HG03095 (cell line): ENCODE results near the gene CCDC175.

Experiments
- ATAC-seq: cut with Tn5 transposase; IDR thresholded peaks from one replicate; pipeline ENCODE4 v1.9.1; 2021; ENCODE audit warnings: moderate library complexity; ENCODE audit not compliant: unreplicated experiment

The CCDC175 gene

DNA sequence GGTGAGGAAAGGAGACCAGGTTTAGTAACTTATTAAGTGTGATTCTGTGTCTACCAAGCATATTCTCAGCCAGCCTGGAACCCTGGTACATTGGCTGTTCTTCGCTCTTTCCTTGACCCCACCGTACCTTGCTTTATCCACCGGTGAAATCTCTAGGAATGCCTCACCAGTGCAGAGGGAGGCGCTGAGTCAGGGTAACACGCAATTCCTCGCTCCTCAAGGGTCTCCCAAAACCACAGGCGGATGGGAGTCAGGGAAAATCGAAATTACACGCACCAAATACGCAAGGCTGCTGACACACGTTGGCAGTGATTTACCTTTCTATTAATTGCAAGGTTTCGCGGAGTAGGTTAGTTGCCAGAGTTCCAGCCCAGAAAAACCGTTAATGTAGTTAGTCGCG lies 93.2 kb downstream of the CCDC175 start:
- ATAC-seq, result no peak

DNA sequence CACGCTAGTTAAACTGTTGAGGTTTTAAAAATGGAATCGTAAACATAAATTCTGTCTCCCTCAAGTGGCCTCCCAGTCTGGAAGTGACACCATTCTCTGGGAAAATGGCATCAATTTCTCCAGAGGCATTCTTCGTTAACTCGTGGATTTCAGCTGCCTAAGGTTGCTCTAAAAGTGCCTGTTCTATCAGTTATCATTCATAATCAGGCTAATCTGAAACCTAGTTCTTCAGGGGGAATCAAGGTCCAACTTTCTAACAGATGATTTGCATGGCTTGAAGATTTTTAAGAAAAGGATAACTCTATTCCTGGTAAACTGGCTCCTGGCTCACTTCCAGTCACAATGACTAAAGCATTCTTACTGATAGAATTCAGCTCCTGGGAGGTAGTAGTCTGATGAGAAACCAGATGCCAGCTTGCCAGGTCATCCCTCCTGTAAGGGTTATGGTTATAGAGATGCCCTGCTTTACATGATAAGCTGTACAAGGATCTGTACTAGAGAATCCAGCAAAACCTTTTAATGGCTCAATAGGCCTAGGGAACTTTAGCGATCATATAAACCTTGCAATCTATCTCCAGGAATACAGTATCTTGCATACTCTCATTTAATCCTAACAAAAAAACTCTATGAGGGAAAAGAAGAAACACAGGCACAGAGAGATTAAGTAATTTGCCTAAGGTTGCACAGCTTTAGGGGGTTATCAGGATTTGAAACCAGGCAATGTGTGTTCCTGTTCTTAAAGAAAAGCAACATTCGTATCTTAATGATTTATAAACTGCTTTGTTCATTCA lies 93.9 kb downstream of the CCDC175 start:
- no peak for ATAC-seq

DNA sequence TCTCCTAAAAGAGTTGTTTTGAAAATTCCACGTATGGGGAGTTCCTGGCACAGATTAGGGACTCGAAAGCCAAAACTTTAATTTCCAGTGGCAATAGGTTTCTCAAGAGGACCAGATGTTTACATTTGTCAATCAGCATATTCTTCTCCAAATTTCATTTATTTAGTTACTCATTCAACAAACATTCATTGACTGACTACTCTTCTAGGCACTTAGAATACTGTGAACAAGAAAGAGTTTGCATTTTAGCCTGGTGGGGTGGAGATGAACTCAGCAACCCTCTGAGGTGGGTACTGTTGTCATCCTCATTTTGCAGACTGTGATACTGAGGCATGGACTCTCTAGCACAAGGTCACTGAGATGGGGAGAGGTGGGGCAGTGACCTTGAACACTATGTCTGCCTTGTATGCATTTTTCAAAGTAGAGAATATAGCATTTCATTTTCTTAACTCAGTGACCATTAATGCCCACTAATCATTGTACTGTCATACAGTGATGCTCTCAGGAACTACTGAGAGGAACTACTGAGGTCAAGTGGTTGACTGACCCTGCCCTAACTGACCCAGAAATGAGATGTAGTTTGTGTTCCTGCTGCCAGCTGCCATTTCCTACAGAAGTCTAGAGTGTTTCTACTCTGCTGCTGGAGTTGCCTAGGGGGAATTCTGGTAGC lies 94.6 kb downstream of the CCDC175 start:
- ATAC-seq, result no peak

DNA sequence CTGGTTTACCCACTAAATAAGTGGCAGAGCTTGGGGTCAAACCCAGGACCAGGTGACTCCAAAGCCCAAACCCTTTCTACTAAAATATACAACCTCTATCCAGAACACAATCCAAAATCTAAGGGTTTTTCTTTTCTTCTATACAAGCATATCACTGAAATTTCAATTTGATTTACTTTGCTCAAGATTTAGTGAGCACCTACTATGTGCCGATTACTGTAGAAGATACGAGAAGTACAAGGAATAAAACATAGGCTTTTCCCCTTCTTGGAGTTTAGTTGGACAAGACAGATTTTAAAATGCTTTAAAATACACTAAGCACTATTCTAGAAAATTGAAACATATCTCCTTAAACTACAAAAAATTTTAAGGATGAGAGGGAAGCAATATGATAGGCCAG lies 95.2 kb downstream of the CCDC175 start:
- ATAC-seq, result no peak

DNA sequence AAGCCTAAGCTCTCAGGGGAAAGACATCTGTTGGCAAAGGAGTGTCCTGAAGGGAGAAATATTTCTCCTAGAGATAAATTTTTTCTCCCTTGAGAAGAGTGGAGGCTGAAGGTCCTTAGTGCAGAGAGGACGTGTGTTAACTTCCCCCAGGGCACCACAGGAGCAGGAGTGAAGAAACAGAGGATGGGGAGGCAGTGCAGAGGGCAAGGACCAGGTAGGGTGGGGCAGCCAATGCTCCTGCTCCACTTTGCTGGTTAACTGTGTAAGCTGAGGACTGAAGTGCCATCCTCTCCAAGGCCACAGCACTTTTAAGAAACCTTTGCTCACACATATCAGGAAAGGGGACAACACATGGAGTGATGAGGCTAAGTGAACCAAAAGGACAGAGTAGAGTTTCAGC lies 96.4 kb downstream of the CCDC175 start:
- no peak for ATAC-seq

DNA sequence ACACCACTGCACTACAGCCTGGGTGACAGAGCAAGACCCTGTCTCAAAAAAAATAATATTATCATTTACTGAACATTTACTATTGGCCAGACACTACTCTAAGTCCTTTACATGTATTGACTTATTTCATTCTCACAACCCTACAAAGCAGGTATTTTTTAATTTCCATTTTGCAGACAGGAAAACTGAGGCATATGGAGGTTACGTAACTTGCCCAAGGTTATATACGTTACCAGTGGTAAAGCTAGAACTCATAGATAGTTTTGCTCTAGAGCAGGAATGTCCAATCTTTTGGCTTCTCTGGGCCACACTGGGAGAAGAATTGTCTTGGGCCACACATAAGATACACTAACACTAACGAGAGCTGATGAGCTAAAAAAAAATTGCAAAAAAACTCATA lies 98.1 kb downstream of the CCDC175 start:
- no peak for ATAC-seq

DNA sequence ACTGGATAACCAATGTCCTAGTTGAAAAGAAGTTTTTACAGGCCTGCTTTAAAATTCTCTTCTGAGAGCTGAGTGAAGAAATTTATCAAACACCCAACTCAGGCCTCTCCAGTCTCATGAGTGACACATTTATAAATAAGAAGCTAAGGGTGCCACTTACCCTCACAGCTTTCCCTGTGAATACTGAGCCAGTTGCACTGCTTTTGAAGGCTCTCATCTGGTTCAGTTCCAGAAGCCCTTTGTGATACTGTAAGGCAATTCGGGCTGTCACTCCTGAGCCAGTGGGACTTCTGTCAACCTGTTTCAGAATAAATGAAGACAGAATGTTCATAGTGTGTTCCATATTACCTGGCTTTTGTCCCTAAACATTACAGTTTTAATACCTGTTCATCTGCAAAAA lies 100.9 kb downstream of the CCDC175 start:
- ATAC-seq, result no peak

DNA sequence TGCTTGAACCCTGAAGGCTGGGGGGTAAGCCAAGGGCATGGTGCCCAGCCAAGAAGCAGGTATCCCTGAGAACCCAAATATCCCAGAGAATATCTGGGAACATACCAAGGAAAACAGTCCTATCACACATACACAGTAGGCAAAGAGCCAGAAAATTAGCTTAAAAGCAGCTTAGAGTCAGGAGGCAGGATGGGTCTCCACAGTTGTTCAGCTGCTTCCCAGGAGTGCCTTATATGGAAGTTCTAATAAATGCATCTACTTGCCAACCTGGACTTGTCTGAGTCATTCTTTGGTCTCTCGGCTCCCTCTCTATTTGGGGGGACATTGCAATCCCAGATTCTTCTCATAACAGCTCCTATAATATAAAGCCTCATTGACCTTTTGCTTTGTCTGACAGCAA lies 102.4 kb downstream of the CCDC175 start:
- ATAC-seq, result no peak

DNA sequence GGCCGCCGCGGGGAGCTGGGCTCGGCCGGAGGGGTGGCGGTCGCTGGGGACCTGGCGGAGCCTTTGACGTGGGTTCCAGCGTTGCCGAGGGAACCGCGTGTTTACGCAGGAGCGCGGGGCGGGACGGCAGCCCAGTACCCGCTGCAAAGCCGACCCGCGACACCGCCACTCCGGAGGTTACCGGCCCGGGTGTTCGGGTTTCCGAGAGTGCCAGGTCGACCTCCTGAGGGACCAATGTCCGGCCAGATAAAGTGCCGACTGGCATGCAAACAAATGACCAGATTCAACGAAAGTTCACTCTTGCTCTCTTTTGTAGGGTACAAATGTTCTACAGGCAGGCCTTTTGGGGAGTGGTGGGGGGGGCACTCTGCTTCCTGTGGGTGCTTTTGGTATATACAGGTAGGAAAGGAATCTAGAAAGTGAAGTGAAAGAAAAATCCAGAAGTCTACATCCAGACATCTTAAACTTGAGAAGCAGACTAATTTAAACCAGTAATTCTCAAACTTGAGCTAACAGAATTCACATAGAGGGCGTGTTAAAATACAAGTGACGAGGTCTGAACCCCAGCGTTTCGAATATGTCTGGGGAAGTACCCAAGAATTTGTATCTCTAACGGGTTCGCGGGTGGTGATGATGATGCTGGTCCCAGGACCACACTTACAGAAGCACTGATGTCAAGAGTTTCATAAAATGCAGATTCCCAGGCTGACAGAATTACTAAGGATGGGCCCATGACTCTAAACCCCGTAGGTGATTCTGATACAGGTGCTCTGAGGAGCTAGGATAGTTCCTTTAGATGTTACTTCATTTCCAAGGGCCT lies 111.1 kb downstream of the CCDC175 start, which contains the start of gene GPR135:
GPR135 (minus strand) TSS at position 65 of the 820 bp plus-strand sequence. CDS start 154 bp downstream, outside the sequence.
- peak; percentile 32 for ATAC-seq

DNA sequence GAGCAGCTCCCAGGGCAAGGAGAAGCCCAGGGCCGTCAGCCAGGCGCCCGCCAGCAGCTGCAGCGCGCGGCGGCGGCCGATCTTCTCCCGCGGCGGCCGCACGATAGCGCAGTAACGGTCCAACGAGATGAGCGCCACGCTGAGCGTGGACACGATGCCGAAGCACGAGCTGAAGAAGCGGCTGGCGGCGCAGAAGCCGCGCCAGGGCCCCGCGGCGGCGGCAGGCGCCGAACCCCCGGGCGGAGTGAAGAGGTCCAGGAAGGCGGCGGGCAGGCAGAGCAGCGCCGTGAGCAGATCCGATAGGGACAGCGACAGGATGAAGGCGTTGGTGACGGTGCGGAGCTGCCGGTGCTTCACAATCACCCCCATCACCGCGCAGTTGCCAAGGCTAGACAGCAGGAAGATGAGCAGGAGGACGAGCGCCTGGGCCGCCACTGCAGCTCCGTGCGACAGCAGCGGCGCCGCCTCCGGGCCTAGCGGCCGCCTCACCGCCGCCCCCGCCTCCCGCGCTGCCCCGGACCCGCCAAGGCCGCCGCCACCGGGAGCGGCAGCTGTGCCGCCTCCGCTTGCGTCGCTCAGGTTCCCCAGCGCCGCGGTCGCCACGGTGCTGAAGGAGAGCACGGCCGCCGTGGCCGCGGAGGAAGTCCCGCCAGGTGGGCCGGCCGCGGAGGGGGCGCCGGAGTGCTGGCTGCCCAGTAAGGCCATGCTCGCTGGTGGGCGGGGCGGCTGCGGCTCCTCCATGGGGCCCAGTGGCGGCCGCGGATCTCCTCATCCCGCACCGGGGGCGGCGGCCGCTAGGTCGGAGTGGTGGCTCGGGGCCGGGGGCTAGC lies 111.9 kb downstream of the CCDC175 start:
- peak; percentile 64 for ATAC-seq

DNA sequence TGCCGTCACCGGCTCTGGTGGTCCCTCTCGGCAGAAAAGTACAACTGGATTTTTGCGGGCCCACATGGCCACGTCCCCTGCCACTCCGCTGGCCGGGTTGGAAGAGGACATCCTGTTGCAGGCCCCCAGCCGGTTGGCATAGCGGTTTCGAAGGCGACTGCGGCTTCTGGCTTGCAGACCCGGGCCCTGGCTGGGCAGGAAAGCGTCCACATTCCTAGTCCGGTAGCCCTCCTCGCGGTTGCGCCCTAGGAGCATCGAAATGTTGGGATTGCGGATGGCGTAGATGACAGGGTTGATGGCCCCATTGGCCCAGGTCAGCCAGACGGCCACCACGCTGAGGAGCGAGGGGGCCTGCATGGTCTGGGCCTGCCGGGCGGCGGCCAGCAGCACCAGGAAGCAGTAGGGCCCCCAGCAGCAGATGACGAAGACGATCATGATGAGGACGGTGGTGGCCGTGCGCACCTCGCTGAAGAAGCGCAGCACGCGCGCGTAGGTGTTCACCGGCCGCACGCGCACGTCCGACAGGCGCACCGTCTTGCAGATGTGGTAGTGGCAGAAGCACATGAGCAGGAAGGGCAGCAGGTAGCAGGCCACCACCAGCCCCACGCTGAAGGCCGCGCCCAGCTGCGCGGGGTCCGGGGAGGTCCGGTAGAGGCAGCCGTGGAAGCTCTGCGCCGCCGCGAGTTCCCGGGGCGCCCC lies 112.7 kb downstream of the CCDC175 start:
- no peak for ATAC-seq

DNA sequence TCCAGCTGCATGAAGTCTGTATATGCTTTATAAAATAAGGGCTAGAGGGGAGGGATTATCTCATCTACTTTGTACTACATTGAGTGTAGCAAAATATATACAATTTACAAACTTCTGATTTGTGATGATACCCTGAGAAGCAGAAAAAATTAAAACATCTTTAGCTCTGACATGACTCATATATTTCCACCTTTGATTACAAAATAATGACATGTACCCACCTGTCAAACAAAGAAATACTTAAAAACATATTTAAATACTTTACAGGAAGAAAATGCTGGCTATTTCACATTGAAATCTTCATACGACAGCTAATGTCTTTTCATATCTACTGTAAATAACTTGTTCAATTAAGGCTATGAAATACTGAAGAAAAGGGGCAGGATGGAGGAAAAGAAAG lies 114.7 kb downstream of the CCDC175 start:
- ATAC-seq, result no peak

DNA sequence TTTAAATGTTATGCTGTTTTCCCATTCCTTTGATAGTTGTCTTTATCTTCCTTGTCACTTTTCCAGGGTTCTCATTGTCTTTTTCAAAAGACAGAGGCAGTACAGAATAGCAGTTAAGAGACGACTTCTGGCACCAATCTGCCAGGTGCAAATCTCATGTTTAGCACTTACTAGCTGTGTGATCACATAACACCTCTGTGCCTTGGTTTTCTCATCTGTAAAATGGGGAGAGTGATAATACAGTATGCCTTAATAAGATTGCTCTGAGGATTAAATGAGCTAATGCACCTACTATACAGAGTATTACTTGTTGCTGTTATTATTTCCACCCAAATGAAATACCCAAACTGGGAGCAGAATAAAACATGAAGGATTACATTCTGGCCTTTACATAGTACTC lies 116.2 kb downstream of the CCDC175 start:
- ATAC-seq, result no peak

DNA sequence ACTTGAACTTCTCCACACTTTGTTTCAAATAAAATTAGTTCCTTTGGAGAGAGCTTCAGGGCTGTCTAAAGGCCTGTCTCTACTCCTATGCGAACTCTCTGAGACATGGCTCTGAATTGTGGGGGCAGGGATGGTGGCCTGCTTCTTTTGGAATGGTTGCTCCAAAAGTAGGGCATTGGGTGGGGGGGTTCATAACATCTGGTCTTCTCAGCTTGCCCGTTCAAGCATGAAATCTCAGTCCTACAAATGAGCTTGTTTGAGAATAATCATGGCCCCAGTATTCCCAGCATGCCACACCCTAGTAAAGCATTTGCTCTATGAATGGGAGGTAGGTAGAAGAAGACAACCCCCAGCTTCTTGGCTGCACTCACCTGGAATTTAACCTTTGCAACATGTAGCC lies 118.1 kb downstream of the CCDC175 start:
- ATAC-seq, result no peak

DNA sequence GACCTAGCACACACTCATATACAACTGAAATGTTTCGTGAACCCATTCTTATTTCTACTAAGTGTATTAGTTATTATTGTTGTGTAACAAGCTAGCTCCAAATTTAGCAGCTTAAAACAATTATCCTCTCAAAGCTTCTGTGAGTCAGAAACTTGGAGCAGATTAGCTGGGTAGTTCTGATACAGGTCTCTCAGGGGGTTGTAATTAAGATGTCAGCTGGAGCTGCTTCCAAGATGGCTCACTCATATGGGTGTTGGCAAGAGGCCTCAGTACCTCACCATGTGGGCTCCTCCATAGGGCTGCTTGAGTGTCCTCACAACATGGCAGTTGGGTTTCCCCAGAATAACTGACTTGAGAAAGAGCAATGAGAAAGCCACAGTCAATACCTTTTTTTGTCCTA lies 121.2 kb downstream of the CCDC175 start:
- no peak for ATAC-seq
